ENCODE measurements around the gene TCF19. TPM values are rescaled to one million over a fixed set of nuclear protein-coding genes. Genes with fewer than 3 reads are reported as not detected.

TCF19 gene
- total and polyA plus RNA-seq, 12 donors, result 1.6 to 7.3 (median 2.7) TPM

DNA sequence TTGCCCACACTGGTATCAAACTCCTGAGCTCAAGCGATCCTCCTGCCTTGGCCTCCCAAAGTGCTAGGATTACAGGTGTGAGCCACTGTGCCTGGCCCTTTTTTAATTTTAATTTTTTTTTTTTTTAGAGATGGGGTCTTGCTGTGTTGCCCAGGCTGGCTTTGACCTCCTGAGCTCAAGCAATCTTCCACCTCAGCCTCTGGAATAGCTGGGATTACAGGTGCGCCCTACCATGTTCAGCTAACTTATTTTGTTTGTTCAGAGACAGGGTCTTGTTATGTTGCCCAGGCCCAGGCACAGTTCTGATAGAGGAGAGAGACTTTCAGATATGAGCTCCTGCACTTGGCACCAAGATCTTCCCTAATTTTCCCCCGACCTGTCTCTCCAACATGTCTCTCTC is 27.6 kb upstream of the TCF19 start:
- intact Hi-C loops (cut with DNase I), result loop anchor here in 3 of 10 donors (5.0 to 10.0 kb wide), 2 partner anchors 144 to 237 kb away; partner anchors contain the start of gene HLA-C (in 2 of the 3)
- no peaks in the 10 kb centered on the region for H3K27me3 ChIP-seq
- TF ChIP-seq CTCF (IDR thresholded peaks at IDR 0.05), result no peak
- ATAC-seq (no peak), DNase-seq (no peak)
- no peaks in the 10 kb centered on the region for H3K36me3 ChIP-seq
- peaks cover 8 to 24% (median 18%) of the 10 kb centered on the region in 9 donors for H3K4me1 ChIP-seq
- H3K9me3 ChIP-seq, result no peaks in the 10 kb centered on the region
- no peak overlapping the region for H3K4me3 ChIP-seq
- WGBS, 2 donors, result 96 to 97% methylated on average over 3 of the region's 3 CpGs
- no peak overlapping the region for H3K27ac ChIP-seq

DNA sequence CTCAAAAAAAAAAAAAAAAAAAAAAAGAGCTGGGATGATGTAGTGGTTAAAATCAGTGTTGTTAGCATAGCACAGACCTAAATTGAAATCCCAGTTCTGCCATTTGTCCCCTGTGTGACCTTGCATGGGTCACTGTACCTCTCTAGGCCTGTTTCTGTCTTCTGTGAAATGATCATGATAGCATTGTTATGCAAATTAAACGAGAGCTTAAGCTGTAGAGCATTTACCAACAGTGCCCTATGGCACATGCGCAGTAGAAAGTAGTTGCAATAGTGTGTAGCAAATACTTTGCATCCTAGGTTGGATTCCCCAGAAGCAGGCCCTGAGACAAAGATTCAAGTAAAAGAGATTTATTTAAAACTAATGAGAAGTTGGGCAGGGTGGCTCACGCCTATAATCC is 26.8 kb upstream of the TCF19 start:
- TF ChIP-seq CTCF (IDR thresholded peaks at IDR 0.05), result no peak
- Histone ChIP-seq H3K9me3 (no peaks in the 10 kb centered on the region), H3K27me3 (no peaks in the 10 kb centered on the region), H3K36me3 (no peaks in the 10 kb centered on the region), H3K4me1 (peaks cover 5 to 15% (median 10%) of the 10 kb centered on the region in 9 donors), H3K4me3 (no peak overlapping the region), H3K27ac (no peak overlapping the region)
- ATAC-seq (no peak), DNase-seq (no peak)
- intact Hi-C loops (cut with DNase I), result loop anchor here in 3 of 10 donors (5.0 to 10.0 kb wide), 2 partner anchors 143 to 236 kb away; partner anchors contain the start of gene HLA-C (in 2 of the 3)
- WGBS, 2 donors, result 78 to 92% methylated on average over 3 of the region's 3 CpGs

DNA sequence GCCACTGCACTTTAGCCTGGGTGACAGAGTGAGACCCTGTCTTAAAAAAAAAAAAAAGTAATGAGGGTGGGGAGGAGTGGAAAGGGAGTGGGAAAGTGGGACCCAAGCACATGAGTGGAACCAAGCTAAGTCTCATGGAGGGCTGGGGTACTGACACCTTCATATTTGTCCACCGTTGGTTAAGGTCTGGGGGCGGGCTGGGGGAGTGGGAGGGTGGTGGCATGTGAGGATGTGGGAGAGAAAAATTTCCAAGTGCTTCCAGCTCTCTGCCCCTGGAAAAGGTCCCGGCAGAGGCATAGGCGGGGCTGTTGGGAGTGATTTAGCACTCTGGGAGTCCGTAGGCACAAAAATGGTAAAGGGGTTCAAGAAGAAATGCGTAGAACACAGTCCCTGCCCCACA is 25.6 kb upstream of the TCF19 start:
- Histone ChIP-seq H3K9me3 (no peaks in the 10 kb centered on the region), H3K4me1 (peaks cover 0 to 10% (median 4%) of the 10 kb centered on the region in 9 donors), H3K4me3 (no peak overlapping the region), H3K27ac (no peak overlapping the region), H3K27me3 (no peaks in the 10 kb centered on the region), H3K36me3 (no peaks in the 10 kb centered on the region)
- intact Hi-C loops (cut with DNase I), result loop anchor here in 3 of 10 donors (5.0 to 10.0 kb wide), 2 partner anchors 142 to 234 kb away; partner anchors contain the start of gene HLA-C (in 2 of the 3)
- TF ChIP-seq CTCF (IDR thresholded peaks at IDR 0.05), result no peak
- 76 to 80% methylated on average over 6 of the region's 6 CpGs for WGBS, 2 donors
- no peak for DNase-seq
- no peak for ATAC-seq

- Histone ChIP-seq H3K9me3 (no peaks in the 10 kb centered on the region), H3K27ac (no peak overlapping the region), H3K36me3 (no peaks in the 10 kb centered on the region), H3K4me3 (no peak overlapping the region), H3K4me1 (peaks cover 3 to 22% (median 9%) of the 10 kb centered on the region in 9 donors), H3K27me3 (no peaks in the 10 kb centered on the region)
- ATAC-seq (no peak), DNase-seq (no peak)
- no peak for TF ChIP-seq CTCF (IDR thresholded peaks at IDR 0.05)
- intact Hi-C loops (cut with DNase I), result loop anchor here in 8 of 10 donors (2.0 to 10.0 kb wide), 4 partner anchors 57 to 232 kb away; partner anchors contain the start of gene HLA-C (in 2 of the 8)
- 86 to 94% methylated on average over 10 of the region's 10 CpGs for WGBS, 2 donors
Observed at GRCh38 chr6:31135710-31136109, 22.7 kb upstream of the TCF19 start.
